Loucy (cell line): Measurements from ENCODE around the gene TTC32.

Experiments
- CTCF ChIP-seq: fragments of 200-600 bp; sonication (generic); conservative IDR thresholded peaks from 2 replicates; pipeline ENCODE4 v1.5.1; 2014; ENCODE audit warnings: mild to moderate bottlenecking, antibody characterized with exemption, low read length
- EZH2phosphoT487 ChIP-seq: fragments of 200-600 bp; IDR thresholded peaks from 2 replicates; pipeline ENCODE4 v1.6.1; 2018; ENCODE audit warnings: antibody characterized with exemption, mild to moderate bottlenecking, moderate library complexity, borderline replicate concordance

GRCh38 chr2:19893520-19894133 is 8.2 kb downstream of the TTC32 start:
- TF ChIP-seq CTCF: no peak
- TF ChIP-seq EZH2phosphoT487: no peak
